DOHH2 (cell line): ENCODE data around the gene SPP2.

ENCODE experiments used
- CTCF ChIP-seq: fragments of 200-600 bp; sonication (generic); IDR thresholded peaks from one replicate; pipeline ENCODE4 v1.5.1; 2014; ENCODE audit warnings: antibody characterized with exemption, mild to moderate bottlenecking, low read depth, low read length; ENCODE audit not compliant: poor library complexity, severe bottlenecking
- EZH2phosphoT487 ChIP-seq: fragments of 200-600 bp; sonication (generic); IDR thresholded peaks from 2 replicates; pipeline ENCODE4 v1.6.1; 2017; ENCODE audit warnings: borderline replicate concordance, mild to moderate bottlenecking, antibody characterized with exemption, low read length, moderate library complexity, mixed read lengths

- TF ChIP-seq CTCF (no peak), EZH2phosphoT487 (no peak)
Measured at GRCh38 chr2:234075518-234075915, 25.0 kb downstream of the SPP2 start.
